IMR-90 (cell line): ENCODE measurements around the gene PROSER2. TPM values are rescaled to one million over a fixed set of nuclear protein-coding genes. Genes with fewer than 3 reads are reported as not detected.

ENCODE experiments used
- ATAC-seq: fragments of 200-7000 bp; cut with Tn5 transposase; 2 replicates; pipeline ENCODE4 v1.9.1; 2020; ENCODE audit warnings: low read depth, mild to moderate bottlenecking, moderate library complexity
- BruUV-seq: library from RNA; stranded (reverse); fragments of 400-500 nt; replicated peaks from 2 replicates; lab custom pipeline; 2021; lab: Mats Ljungman, UMichigan
- CTCF ChIA-PET: fragments of 300-600 bp; formaldehyde crosslinking; extraction: SDS; loops from one replicate; lab custom pipeline; 2021; ENCODE audit warnings: antibody characterized with exemption; lab: Yijun Ruan, JAX
- POLR2A ChIA-PET: fragments of 300-600 bp; sonication (Branson Sonifier 250); formaldehyde crosslinking; loops from one replicate; lab custom pipeline; 2022; ENCODE audit warnings: antibody characterized with exemption; ENCODE audit not compliant: unreplicated experiment; lab: Charles Lee
- DNase-seq: peaks from one replicate; pipeline ENCODE4 v3.0.0; 2013
- H2AFZ ChIP-seq: replicated peaks from 2 replicates; pipeline ENCODE3; 2013; ENCODE audit warnings: low read length, mild to moderate bottlenecking; ENCODE audit not compliant: poor library complexity
- H2AK5ac ChIP-seq: 2 replicates; pipeline ENCODE4 v1.6.1; 2013; ENCODE audit warnings: low read depth, low read length, inconsistent platforms
- H2AK9ac ChIP-seq: replicated peaks from 2 replicates; pipeline ENCODE3; 2013; ENCODE audit warnings: mild to moderate bottlenecking, low read depth, low read length, moderate library complexity; ENCODE audit not compliant: poor library complexity
- H2BK120ac ChIP-seq: 2 replicates; pipeline ENCODE4 v1.6.1; 2013; ENCODE audit warnings: low read depth, low read length, inconsistent platforms
- H2BK15ac ChIP-seq: 3 replicates; pipeline ENCODE4 v1.6.1; 2013; ENCODE audit warnings: low read depth, low read length, inconsistent platforms
- H2BK20ac ChIP-seq: 2 replicates; pipeline ENCODE4 v1.6.1; 2013; ENCODE audit warnings: low read depth, mild to moderate bottlenecking, inconsistent platforms, low read length, moderate library complexity
- H2BK5ac ChIP-seq: 2 replicates; pipeline ENCODE4 v1.6.1; 2013; ENCODE audit warnings: mild to moderate bottlenecking, low read depth, low read length, inconsistent platforms; ENCODE audit not compliant: poor library complexity, severe bottlenecking
- H3K14ac ChIP-seq: replicated peaks from 2 replicates; pipeline ENCODE4 v1.6.1; 2013; ENCODE audit warnings: low read depth, low read length, inconsistent platforms
- H3K18ac ChIP-seq: 2 replicates; pipeline ENCODE4 v1.6.1; 2013; ENCODE audit warnings: low read depth, low read length, control low read depth
- H3K23ac ChIP-seq: 2 replicates; pipeline ENCODE4 v1.6.1; 2013; ENCODE audit warnings: low read depth, low read length, inconsistent platforms
- H3K27ac ChIP-seq: 2 replicates; pipeline ENCODE4 v1.5.1; 2013; ENCODE audit warnings: mild to moderate bottlenecking, control low read depth, low read length; ENCODE audit not compliant: insufficient read depth
- H3K27me3 ChIP-seq: 2 replicates; pipeline ENCODE4 v1.6.1; 2013; ENCODE audit warnings: low read length; ENCODE audit not compliant: control insufficient read depth, insufficient read depth
- H3K36me3 ChIP-seq: 2 replicates; pipeline ENCODE4 v1.6.1; 2013; ENCODE audit warnings: low read length, mixed read lengths; ENCODE audit not compliant: control insufficient read depth, insufficient read depth
- H3K4ac ChIP-seq: 2 replicates; pipeline ENCODE4 v1.6.1; 2013; ENCODE audit warnings: low read depth, low read length, inconsistent platforms
- H3K4me1 ChIP-seq: 2 replicates; pipeline ENCODE4 v1.6.1; 2013; ENCODE audit warnings: low read length, mixed read lengths; ENCODE audit not compliant: control insufficient read depth, insufficient read depth
- H3K4me2 ChIP-seq: 2 replicates; pipeline ENCODE4 v1.6.1; 2013; ENCODE audit warnings: low read depth, mild to moderate bottlenecking, control low read depth, low read length, moderate library complexity
- H3K4me3 ChIP-seq: 2 replicates; pipeline ENCODE4 v1.5.1; 2013; ENCODE audit warnings: low read depth, mild to moderate bottlenecking, control low read depth, low read length, moderate library complexity; ENCODE audit not compliant: insufficient read depth
- H3K56ac ChIP-seq: 2 replicates; pipeline ENCODE4 v1.6.1; 2013; ENCODE audit warnings: low read length, inconsistent platforms; ENCODE audit not compliant: insufficient read depth; ENCODE audit errors: extremely low read depth
- H3K79me1 ChIP-seq, 2 experiments: 2 replicates each; pipeline ENCODE4 v1.6.1; 2013; ENCODE audit warnings: low read length in 2 of 2, inconsistent platforms in 1 of 2, low read depth in 1 of 2
- H3K9ac ChIP-seq: 2 replicates; pipeline ENCODE4 v1.6.1; 2013; ENCODE audit warnings: low read depth, low read length, control low read depth
- H3K9me1 ChIP-seq: 2 replicates; pipeline ENCODE4 v1.6.1; 2013; ENCODE audit warnings: low read length, inconsistent platforms; ENCODE audit not compliant: insufficient read depth
- H3K9me3 ChIP-seq: 2 replicates; pipeline ENCODE4 v1.6.1; 2013; ENCODE audit warnings: low read length; ENCODE audit not compliant: control insufficient read depth, insufficient read depth
- H4K20me1 ChIP-seq: 2 replicates; pipeline ENCODE4 v1.6.1; 2013; ENCODE audit warnings: low read length, inconsistent platforms; ENCODE audit not compliant: insufficient read depth
- H4K5ac ChIP-seq: 2 replicates; pipeline ENCODE4 v1.6.1; 2013; ENCODE audit warnings: mild to moderate bottlenecking, low read depth, low read length, control low read depth
- H4K8ac ChIP-seq, 2 experiments: 2 replicates each; pipeline ENCODE4 v1.6.1; 2013; ENCODE audit warnings: low read depth in 2 of 2, low read length in 2 of 2, control low read depth in 1 of 2, inconsistent platforms in 1 of 2
- H4K91ac ChIP-seq: 2 replicates; pipeline ENCODE4 v1.6.1; 2013; ENCODE audit warnings: low read depth, low read length, inconsistent platforms; ENCODE audit not compliant: insufficient read depth
- BHLHE40 ChIP-seq: fragments of 150-350 bp; IDR thresholded peaks from 2 replicates; pipeline ENCODE4 v1.6.1; 2016; ENCODE audit warnings: mild to moderate bottlenecking, low read depth, low read length
- CEBPB ChIP-seq: IDR thresholded peaks from 2 replicates; pipeline ENCODE4 v1.6.1; 2012; ENCODE audit warnings: low read depth, low read length, improper control_type of control experiment
- CHD1 ChIP-seq: IDR thresholded peaks from 2 replicates; pipeline ENCODE4 v1.6.1; 2012; ENCODE audit warnings: low read depth, low read length, improper control_type of control experiment
- CTCF ChIP-seq: conservative IDR thresholded peaks from 2 replicates; pipeline ENCODE4 v1.5.1; 2012; ENCODE audit warnings: mild to moderate bottlenecking, low read depth, low read length, improper control_type of control experiment
- ELK1 ChIP-seq: fragments of 150-350 bp; IDR thresholded peaks from 2 replicates; pipeline ENCODE4 v1.6.1; 2016; ENCODE audit warnings: low read depth, mild to moderate bottlenecking, low read length, moderate library complexity, borderline replicate concordance
- MAFK ChIP-seq: IDR thresholded peaks from 2 replicates; pipeline ENCODE4 v1.6.1; 2012; ENCODE audit warnings: low read depth, low read length, improper control_type of control experiment
- MXI1 ChIP-seq: IDR thresholded peaks from 2 replicates; pipeline ENCODE4 v1.6.1; 2012; ENCODE audit warnings: low read depth, mild to moderate bottlenecking, low read length, moderate library complexity, borderline replicate concordance
- RAD21 ChIP-seq: IDR thresholded peaks from 2 replicates; pipeline ENCODE4 v1.6.1; 2012; ENCODE audit warnings: low read length, improper control_type of control experiment
- RCOR1 ChIP-seq: IDR thresholded peaks from 2 replicates; pipeline ENCODE4 v1.6.1; 2012; ENCODE audit warnings: mild to moderate bottlenecking, low read length, improper control_type of control experiment; ENCODE audit not compliant: insufficient replicate concordance
- RFX5 ChIP-seq: IDR thresholded peaks from 2 replicates; pipeline ENCODE4 v1.8.0; 2012; ENCODE audit warnings: low read depth, mild to moderate bottlenecking, low read length, moderate library complexity
- WGBS, 2 experiments: methylation state at CpG; one replicate each; pipeline versions ENCODE4 v1.1.5 to v1.1.7; 2013; ENCODE audit warnings: missing lambda C conversion rate in 2 of 2; ENCODE audit not compliant: insufficient read length in 1 of 2; ENCODE audit errors: extremely low coverage in 2 of 2; 5-methylcytosine and 5-hydroxymethylcytosine counted together
- dilution Hi-C: fragments of 300-500 bp; cut with HindIII; formaldehyde crosslinking; loops from one replicate; pipeline ENCODE4 v1.14.3; 2018; ENCODE audit warnings: low sequenced_read_pairs; ENCODE audit not compliant: unreplicated experiment
- in situ Hi-C: fragments of 300-500 bp; cut with MboI; formaldehyde crosslinking; loops from 3 replicates; pipeline ENCODE4 v1.14.3; 2019; ENCODE audit warnings: low sequenced_read_pairs, inconsistent platforms, mixed read lengths
- intact Hi-C: fragments of 100-400 bp; cut with micrococcal nuclease; formaldehyde crosslinking; loops from 2 replicates; pipeline ENCODE4 v1.10.0; 2022
- polyA plus RNA-seq, 3 experiments: library from polyadenylated mRNA; depleted of rRNA; stranded (reverse); fragments of >200 nt; gene quantifications; 2 replicates each; pipeline ENCODE4 v1.2.3, GENCODE V29; 2012; ENCODE audit warnings: low replicate concordance in 1 of 3
- total RNA-seq: library from RNA; depleted of rRNA; stranded (reverse); fragments of >200 nt; gene quantifications from 2 replicates; pipeline ENCODE4 v1.2.3, GENCODE V29; 2012

PROSER2 gene
- total and polyA plus RNA-seq, 2 of the 4 experiments (the other 2 are of a cell fraction), result 1.4 to 2.0 TPM

- H3K9ac ChIP-seq, result no peak overlapping the region
- H2AFZ ChIP-seq, result peak overlapping the region; percentile 53
- H4K5ac ChIP-seq, result no peak overlapping the region
- no peak overlapping the region for H2BK20ac ChIP-seq
- ChIA-PET CTCF (interaction anchor here (0.9 kb wide), 1 partner anchor 74 kb away, joined by 3 read pairs; no protein-coding TSS in a partner anchor), POLR2A (no interaction called here)
- no peak overlapping the region for H3K27ac ChIP-seq
- H2AK5ac ChIP-seq, result no peak overlapping the region
- whole genome bisulfite sequencing, 2 experiments, result 20% methylated on average over 3 of the region's 11 CpGs; no CpG with 5 or more reads in 1 of the 2 experiments
- peak overlapping the region; percentile 44 for H2AK9ac ChIP-seq
- H3K9me1 ChIP-seq, result no peaks in the 10 kb centered on the region
- no peaks in the 10 kb centered on the region for H3K36me3 ChIP-seq
- H4K20me1 ChIP-seq, result no peaks in the 10 kb centered on the region
- no peak overlapping the region for H3K18ac ChIP-seq
- dilution Hi-C loops (no loop called here), intact Hi-C loops (no loop called here), in situ Hi-C loops (no loop called here)
- no peak overlapping the region for H3K14ac ChIP-seq
- no peak overlapping the region for H3K23ac ChIP-seq
- ATAC-seq (peak; percentile 82), DNase-seq (peak; percentile 20)
- H2BK15ac ChIP-seq, result no peak overlapping the region
- no peak overlapping the region for H4K91ac ChIP-seq
- H3K56ac ChIP-seq, result no peak overlapping the region
- H2BK120ac ChIP-seq, result no peak overlapping the region
- no peak overlapping the region for H4K8ac ChIP-seq
- no peak overlapping the region for H3K4me3 ChIP-seq
- BruUV-seq, result no TSS peak
- H2BK5ac ChIP-seq, result no peak overlapping the region
- H3K79me1 ChIP-seq, result no peaks in the 10 kb centered on the region
- no peak overlapping the region for H3K4ac ChIP-seq
- H3K4me2 ChIP-seq, result peak overlapping the region; percentile 16; the same call in 1 of the 2 replicates
- H3K9me3 ChIP-seq, result no peaks in the 10 kb centered on the region
- no peaks in the 10 kb centered on the region for H3K4me1 ChIP-seq
- H3K27me3 ChIP-seq, result no peaks in the 10 kb centered on the region; the same call in 1 of the 2 replicates
- no peak for TF ChIP-seq CTCF
- no peak for TF ChIP-seq BHLHE40
- no peak for TF ChIP-seq RAD21
- no peak for TF ChIP-seq MXI1
- no peak for TF ChIP-seq MAFK
- TF ChIP-seq RCOR1, result no peak
- no peak for TF ChIP-seq RFX5
- TF ChIP-seq CHD1, result no peak
- no peak for TF ChIP-seq CEBPB
- no peak for TF ChIP-seq ELK1
Measured at GRCh38 chr10:11913079-11913641, 90.0 kb downstream of the PROSER2 start.
